Heart left ventricle (tissue), 13 donors: ENCODE measurements around the gene PAEP.

Experiments
- CTCF ChIP-seq, 12 donors: fragments of 200-600 bp; sonication (generic) in 4 of 12; IDR thresholded peaks; one replicate each; pipeline versions ENCODE4 v1.5.0 to v1.8.0; 2018 to 2022; ENCODE audit warnings: antibody characterized with exemption in 12 of 12, mild to moderate bottlenecking in 5 of 12
- POLR2A ChIP-seq, 2 donors: fragments of 450-650 bp; IDR thresholded peaks; one replicate each; pipeline ENCODE4 v1.6.1; 2017; ENCODE audit warnings: antibody characterized with exemption in 2 of 2, mild to moderate bottlenecking in 2 of 2, moderate library complexity in 2 of 2
- donor health status: ischemic (EF 13 %, LVEDD 7.1; RV severe dilation, severe dysfunction).
- donor health status: DM: no; HTN: yes; CAD: no.
- donor health status: DM: no; HTN: no; CAD: no.
- donor health status: ischemic (EF 25% LVEDD 6.9; RV normal size, moderate dysfunction).
- donor health status: ischemic (EF 25% LVEDD 5.7; RV mildly dilated, moderate dysfunction).
- donor health status: ischemic (EF 35%, LVEDD 5.7; RV mildly dilated, moderate dysfunction).
- donor health status: nonischemic (EF 11% LVEDD 7.7; RV severe dilation, severe dysfunction).
- donor health status: DM: yes; HTN: yes; CAD: no.
- donor health status: PGD.
- donor health status: ischemic (EF 29% LVEDD 5.4; RV normal size, mild dysfunction).
- donor health status: nonischemic (EF 23%, LVEDD 6.1; RV moderate dilation, normal function).

- TF ChIP-seq CTCF (IDR thresholded peaks at IDR 0.05) (no peak), POLR2A (IDR thresholded peaks at IDR 0.05) (no peak)
These were observed 13.4 kb downstream of the PAEP start for GRCh38 chr9:135574943-135575342.
